Activated T-helper 1 cell treated with anti-CD3 and anti-CD28 coated beads, Interleukin-12 subunit alpha, Interleukin-12 subunit beta, Interleukin-2, Interleukin-4 antibody, amounts not matched to agents 30 ng/mL and 10 ng/mL and 1 ng/mL, durations not matched to agents 14 hours and 24 hours and 36 hours (primary cell): ENCODE measurements around the gene LAMB2. TPM values are rescaled to one million over a fixed set of nuclear protein-coding genes. Genes with fewer than 3 reads are reported as not detected.

Source experiments
- DNase-seq: peaks from one replicate; pipeline ENCODE4 v3.0.0; 2021; ENCODE audit warnings: low spot score
- H3K27ac Mint-ChIP-seq: one replicate; pipeline ENCODE4 v1.8.0; 2021; ENCODE audit warnings: mild to moderate bottlenecking, mixed read lengths
- H3K27me3 Mint-ChIP-seq: one replicate; pipeline ENCODE4 v1.8.0; 2022; ENCODE audit warnings: mild to moderate bottlenecking, moderate library complexity, mixed read lengths; ENCODE audit not compliant: insufficient read depth
- H3K36me3 Mint-ChIP-seq: one replicate; pipeline ENCODE4 v1.8.0; 2021; ENCODE audit warnings: low read depth, mixed read lengths
- H3K4me1 Mint-ChIP-seq: one replicate; pipeline ENCODE4 v1.8.0; 2021; ENCODE audit warnings: low read depth, mixed read lengths
- H3K4me3 Mint-ChIP-seq: one replicate; pipeline ENCODE4 v1.8.0; 2021; ENCODE audit warnings: mild to moderate bottlenecking, moderate library complexity, mixed read lengths
- H3K9me3 Mint-ChIP-seq: one replicate; pipeline ENCODE4 v1.8.0; 2021; ENCODE audit warnings: mixed read lengths
- intact Hi-C: fragments of 100-400 bp; cut with micrococcal nuclease; formaldehyde crosslinking; loops from one replicate; pipeline ENCODE4 v1.15.1; 2024
- total RNA-seq: library from RNA; stranded (reverse); gene quantifications from 2 replicates; pipeline ENCODE4 v1.2.3, GENCODE V29; 2022

The LAMB2 gene
- total RNA-seq, result not detected in 2 replicates

- Mint-ChIP-seq H3K9me3 (no peaks in the 10 kb centered on the region), H3K4me3 (no peak within 1 kb of the TSS), H3K27ac (no peak within 1 kb of the TSS), H3K27me3 (peaks cover 5% of the 10 kb centered on the region), H3K4me1 (no peaks in the 10 kb centered on the region), H3K36me3 (no peaks in the 10 kb centered on the region)
- intact Hi-C loops, result no loop called here
- DNase-seq, result no peak
These were observed at the start of gene LAMB2 for GRCh38 chr3:49132437-49133225. TSS of gene LAMB2 (minus strand) at chr3:49133050. CDS start at chr3:49132867, 183 bp downstream.

GRCh38 chr3:49181351-49181750 is 48.5 kb upstream of the LAMB2 start:
- Mint-ChIP-seq H3K9me3 (no peaks in the 10 kb centered on the region), H3K4me1 (no peaks in the 10 kb centered on the region), H3K27me3 (peaks cover 6% of the 10 kb centered on the region), H3K4me3 (no peak overlapping the region), H3K27ac (no peak overlapping the region), H3K36me3 (no peaks in the 10 kb centered on the region)
- DNase-seq, result no peak
- intact Hi-C loops, result no loop called here

GRCh38 chr3:49180116-49180515 is 47.3 kb upstream of the LAMB2 start:
- H3K9me3 Mint-ChIP-seq, result no peaks in the 10 kb centered on the region
- H3K27ac Mint-ChIP-seq, result no peak overlapping the region
- intact Hi-C loops, result no loop called here
- H3K4me3 Mint-ChIP-seq, result no peak overlapping the region
- H3K27me3 Mint-ChIP-seq, result peaks cover 6% of the 10 kb centered on the region
- DNase-seq, result no peak
- no peaks in the 10 kb centered on the region for H3K36me3 Mint-ChIP-seq
- no peaks in the 10 kb centered on the region for H3K4me1 Mint-ChIP-seq

- Mint-ChIP-seq H3K36me3 (no peaks in the 10 kb centered on the region), H3K27ac (no peak overlapping the region), H3K4me3 (no peak overlapping the region), H3K9me3 (no peaks in the 10 kb centered on the region), H3K4me1 (no peaks in the 10 kb centered on the region), H3K27me3 (peaks cover 6% of the 10 kb centered on the region)
- intact Hi-C loops, result no loop called here
- DNase-seq, result no peak
These were observed 44.2 kb upstream of the LAMB2 start for GRCh38 chr3:49177073-49177472.

GRCh38 chr3:49175530-49175929 is 42.7 kb upstream of the LAMB2 start:
- Mint-ChIP-seq H3K4me1 (peaks cover 6% of the 10 kb centered on the region), H3K36me3 (no peaks in the 10 kb centered on the region), H3K27ac (no peak overlapping the region), H3K4me3 (no peak overlapping the region), H3K27me3 (peaks cover 5% of the 10 kb centered on the region), H3K9me3 (no peaks in the 10 kb centered on the region)
- intact Hi-C loops, result no loop called here
- DNase-seq, result no peak

- Mint-ChIP-seq H3K27ac (no peak overlapping the region), H3K27me3 (peaks cover 2% of the 10 kb centered on the region), H3K9me3 (no peaks in the 10 kb centered on the region), H3K4me1 (peaks cover 6% of the 10 kb centered on the region), H3K4me3 (no peak overlapping the region), H3K36me3 (no peaks in the 10 kb centered on the region)
- no peak for DNase-seq
- intact Hi-C loops, result no loop called here
These were observed 41.6 kb upstream of the LAMB2 start for GRCh38 chr3:49174397-49174985.

GRCh38 chr3:49173792-49174170 is 40.9 kb upstream of the LAMB2 start:
- peaks cover 6% of the 10 kb centered on the region for H3K4me1 Mint-ChIP-seq
- H3K4me3 Mint-ChIP-seq, result no peak overlapping the region
- DNase-seq, result no peak
- no peaks in the 10 kb centered on the region for H3K27me3 Mint-ChIP-seq
- no peaks in the 10 kb centered on the region for H3K9me3 Mint-ChIP-seq
- H3K36me3 Mint-ChIP-seq, result no peaks in the 10 kb centered on the region
- H3K27ac Mint-ChIP-seq, result no peak overlapping the region
- intact Hi-C loops, result no loop called here

- no peaks in the 10 kb centered on the region for H3K9me3 Mint-ChIP-seq
- H3K27me3 Mint-ChIP-seq, result no peaks in the 10 kb centered on the region
- H3K27ac Mint-ChIP-seq, result no peak overlapping the region
- H3K4me3 Mint-ChIP-seq, result no peak overlapping the region
- no peaks in the 10 kb centered on the region for H3K36me3 Mint-ChIP-seq
- intact Hi-C loops, result no loop called here
- no peak for DNase-seq
- peaks cover 6% of the 10 kb centered on the region for H3K4me1 Mint-ChIP-seq
These were observed 40.4 kb upstream of the LAMB2 start for GRCh38 chr3:49173116-49173791.

- Mint-ChIP-seq H3K4me3 (peak overlapping the region; percentile 19), H3K9me3 (no peaks in the 10 kb centered on the region), H3K27ac (no peak overlapping the region), H3K27me3 (no peaks in the 10 kb centered on the region), H3K36me3 (no peaks in the 10 kb centered on the region), H3K4me1 (peaks cover 6% of the 10 kb centered on the region)
- no peak for DNase-seq
- intact Hi-C loops, result no loop called here
These were observed 39.7 kb upstream of the LAMB2 start for GRCh38 chr3:49172551-49173041.

- H3K36me3 Mint-ChIP-seq, result no peaks in the 10 kb centered on the region
- intact Hi-C loops, result loop anchor here (1.0 to 2.0 kb wide), 4 partner anchors 67 to 277 kb away; partner anchors contain the start of genes C3orf62, QARS1 and QRICH1
- H3K4me1 Mint-ChIP-seq, result peaks cover 6% of the 10 kb centered on the region
- DNase-seq, result no peak
- no peak overlapping the region for H3K27ac Mint-ChIP-seq
- H3K4me3 Mint-ChIP-seq, result peak overlapping the region; percentile 60
- H3K27me3 Mint-ChIP-seq, result no peaks in the 10 kb centered on the region
- no peaks in the 10 kb centered on the region for H3K9me3 Mint-ChIP-seq
These were observed 39.1 kb upstream of the LAMB2 start for GRCh38 chr3:49171775-49172500.

- intact Hi-C loops, result loop anchor here (1.0 to 2.0 kb wide), 4 partner anchors 66 to 278 kb away; partner anchors contain the start of genes C3orf62, QARS1 and QRICH1
- Mint-ChIP-seq H3K4me3 (peak within 1 kb of the TSS; percentile 88), H3K36me3 (peaks cover 2% of the 10 kb centered on the region), H3K9me3 (no peaks in the 10 kb centered on the region), H3K27me3 (no peaks in the 10 kb centered on the region), H3K27ac (peak within 1 kb of the TSS; percentile 63), H3K4me1 (peaks cover 6% of the 10 kb centered on the region)
- peak; percentile 68 for DNase-seq
These were observed 38.4 kb upstream of the LAMB2 start, which contains the start of gene KLHDC8B for GRCh38 chr3:49171119-49171774. TSS of gene KLHDC8B (plus strand) at chr3:49171598. CDS start at chr3:49172770, 1,172 bp downstream.

- peak overlapping the region; percentile 63 for H3K27ac Mint-ChIP-seq
These were observed 37.9 kb upstream of the LAMB2 start for GRCh38 chr3:49170744-49171118.

More at GRCh38 chr3:49170744-49171118, 37.9 kb upstream of the LAMB2 start:
- DNase-seq, result no peak
- Mint-ChIP-seq H3K36me3 (peaks cover 2% of the 10 kb centered on the region), H3K9me3 (no peaks in the 10 kb centered on the region), H3K27me3 (no peaks in the 10 kb centered on the region), H3K4me1 (peaks cover 6% of the 10 kb centered on the region), H3K4me3 (peak overlapping the region; percentile 88)
- intact Hi-C loops, result loop anchor here (1.0 to 2.0 kb wide), 4 partner anchors 66 to 279 kb away; partner anchors contain the start of genes C3orf62, QARS1 and QRICH1
